Calu3 (cell line): ENCODE results near the gene GTF2H1. TPM values are rescaled to one million over a fixed set of nuclear protein-coding genes. Genes with fewer than 3 reads are reported as not detected.

Experiments used
- BruUV-seq: library from RNA; stranded (reverse); fragments of 400-500 nt; replicated peaks from 2 replicates; lab custom pipeline; 2021; lab: Mats Ljungman, UMichigan
- CTCF ChIA-PET: fragments of 300-600 bp; sonication (Branson Sonifier 250); formaldehyde crosslinking; loops from one replicate; lab custom pipeline; 2022; ENCODE audit warnings: antibody characterized with exemption; lab: Charles Lee
- DNase-seq: peaks from one replicate; pipeline ENCODE4 v3.0.0; 2022
- H3K27ac Mint-ChIP-seq: one replicate; pipeline ENCODE4 v1.8.0; 2022; ENCODE audit warnings: mixed read lengths; ENCODE audit not compliant: unreplicated experiment
- H3K27me3 Mint-ChIP-seq: one replicate; pipeline ENCODE4 v1.8.0; 2022; ENCODE audit warnings: mixed read lengths; ENCODE audit not compliant: unreplicated experiment
- H3K36me3 Mint-ChIP-seq: one replicate; pipeline ENCODE4 v1.8.0; 2022; ENCODE audit warnings: mild to moderate bottlenecking, moderate library complexity, mixed read lengths; ENCODE audit not compliant: insufficient read depth, unreplicated experiment
- H3K4me1 Mint-ChIP-seq: one replicate; pipeline ENCODE4 v1.8.0; 2022; ENCODE audit warnings: mild to moderate bottlenecking, low read depth, mixed read lengths; ENCODE audit not compliant: unreplicated experiment
- H3K4me3 Mint-ChIP-seq: one replicate; pipeline ENCODE4 v1.8.0; 2022; ENCODE audit warnings: mild to moderate bottlenecking, low read depth, moderate library complexity, mixed read lengths; ENCODE audit not compliant: unreplicated experiment
- H3K9me3 Mint-ChIP-seq: one replicate; pipeline ENCODE4 v1.8.0; 2022; ENCODE audit warnings: low read depth, mixed read lengths; ENCODE audit not compliant: unreplicated experiment
- CTCF ChIP-seq: fragments of 200-600 bp; IDR thresholded peaks from one replicate; pipeline ENCODE4 v1.8.0; 2022; ENCODE audit warnings: antibody characterized with exemption; ENCODE audit not compliant: unreplicated experiment
- intact Hi-C: fragments of 100-400 bp; cut with micrococcal nuclease; formaldehyde crosslinking; loops from one replicate; pipeline ENCODE4 v1.10.0; 2022; ENCODE audit not compliant: unreplicated experiment
- total RNA-seq: library from RNA; stranded (reverse); gene quantifications from 2 replicates; pipeline ENCODE4 v1.2.3, GENCODE V29; 2022

The GTF2H1 gene
- total RNA-seq, 1 experiment from 2014 or later: 43.0 TPM

GRCh38 chr11:18299721-18300120 is 22.6 kb upstream of the GTF2H1 start:
- no peak for TF ChIP-seq CTCF
- Mint-ChIP-seq H3K36me3 (peaks cover 43% of the 10 kb centered on the region), H3K27ac (no peak overlapping the region), H3K4me3 (no peak overlapping the region), H3K9me3 (no peaks in the 10 kb centered on the region), H3K27me3 (no peaks in the 10 kb centered on the region), H3K4me1 (no peaks in the 10 kb centered on the region)
- DNase-seq: no peak
- CTCF ChIA-PET: no interaction called here
- intact Hi-C loops: no loop called here
- BruUV-seq: no TSS peak

- Mint-ChIP-seq H3K4me3 (no peak overlapping the region), H3K36me3 (peaks cover 37% of the 10 kb centered on the region), H3K9me3 (no peaks in the 10 kb centered on the region), H3K27me3 (no peaks in the 10 kb centered on the region), H3K27ac (no peak overlapping the region), H3K4me1 (peaks cover under 1% of the 10 kb centered on the region)
- no peak for DNase-seq
- intact Hi-C loops: no loop called here
- CTCF ChIA-PET: no interaction called here
- BruUV-seq: no TSS peak
- no peak for TF ChIP-seq CTCF
These were observed 17.6 kb upstream of the GTF2H1 start for GRCh38 chr11:18304745-18305144.

DNA sequence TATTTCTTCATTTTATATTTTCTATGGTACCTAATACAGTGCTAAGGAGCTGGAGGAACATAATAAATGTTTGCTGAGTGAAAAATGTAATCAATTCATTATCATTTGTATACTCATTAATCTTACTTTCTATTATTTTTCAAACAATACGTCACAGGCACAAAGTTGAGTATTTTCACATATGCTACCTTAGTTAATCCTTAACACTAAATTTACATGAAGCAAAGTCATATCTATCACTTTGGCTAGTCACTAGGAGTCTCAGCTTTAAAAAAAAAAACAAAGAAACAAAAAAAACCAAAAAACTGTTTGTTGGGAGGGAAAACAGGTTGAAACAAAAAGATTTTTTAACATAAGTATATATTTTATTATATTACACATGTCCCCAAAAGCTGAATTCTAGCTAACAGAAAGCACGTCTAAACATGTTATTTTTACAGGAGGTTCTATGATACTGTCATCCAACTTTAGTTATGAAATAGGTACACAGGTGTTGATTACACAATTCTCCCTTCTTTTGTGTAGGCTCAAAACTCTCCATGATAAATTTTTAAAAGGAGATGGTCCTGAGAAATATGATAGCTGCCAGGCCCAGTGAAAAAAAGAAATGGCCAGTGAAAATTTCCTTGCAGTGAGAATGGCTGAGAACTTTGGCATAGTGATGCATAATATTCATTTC is 14.8 kb upstream of the GTF2H1 start:
- BruUV-seq: no TSS peak
- CTCF ChIA-PET: no interaction called here
- intact Hi-C loops: no loop called here
- Mint-ChIP-seq H3K4me1 (peaks cover 24% of the 10 kb centered on the region), H3K4me3 (no peak overlapping the region), H3K27ac (no peak overlapping the region), H3K9me3 (no peaks in the 10 kb centered on the region), H3K36me3 (peaks cover 34% of the 10 kb centered on the region), H3K27me3 (no peaks in the 10 kb centered on the region)
- no peak for DNase-seq
- TF ChIP-seq CTCF: no peak

DNA sequence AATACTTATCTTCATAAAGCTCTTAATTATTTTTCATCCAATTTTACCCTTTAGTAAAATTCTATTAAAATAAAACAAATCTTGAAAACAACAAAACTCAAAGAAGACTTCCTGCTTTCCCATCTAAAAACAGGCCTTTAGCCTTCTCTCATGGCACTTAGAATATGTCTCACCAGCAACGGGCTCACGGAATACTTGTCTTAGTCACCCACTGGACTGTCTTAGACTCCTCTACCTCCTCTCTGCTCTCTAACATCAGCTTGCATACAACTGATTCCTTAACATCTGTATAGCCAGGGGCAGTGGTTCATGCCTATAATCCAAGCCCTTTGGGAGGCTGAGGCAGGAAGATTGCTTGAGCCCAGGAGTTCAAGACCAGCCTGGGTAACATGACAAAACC is 14.1 kb upstream of the GTF2H1 start:
- no peak for DNase-seq
- intact Hi-C loops: no loop called here
- Mint-ChIP-seq H3K4me3 (no peak overlapping the region), H3K27ac (no peak overlapping the region), H3K9me3 (no peaks in the 10 kb centered on the region), H3K27me3 (no peaks in the 10 kb centered on the region), H3K4me1 (peaks cover 31% of the 10 kb centered on the region), H3K36me3 (peaks cover 34% of the 10 kb centered on the region)
- CTCF ChIA-PET: no interaction called here
- TF ChIP-seq CTCF: no peak
- BruUV-seq: no TSS peak
